Gastroesophageal sphincter (tissue), 3 donors: ENCODE results near the gene LAMB4.

Experiments
- CTCF ChIP-seq, 4 experiments: fragments of 200-600 bp in 2 of 4; fragments of 450-650 bp in 2 of 4; sonication (generic) in 1 of 4; IDR thresholded peaks; one replicate each; pipeline ENCODE4 v1.5.1; 2017 to 2019; ENCODE audit warnings: antibody characterized with exemption in 4 of 4, mild to moderate bottlenecking in 2 of 4, moderate library complexity in 2 of 4
- POLR2AphosphoS5 ChIP-seq: sonication (generic); formaldehyde crosslinking; IDR thresholded peaks from one replicate; pipeline ENCODE4 v1.6.1; 2017; ENCODE audit warnings: antibody characterized with exemption

GRCh38 chr7:108069646-108070045, 60.5 kb downstream of the LAMB4 start:
- TF ChIP-seq POLR2AphosphoS5 (no peak), CTCF (IDR thresholded peaks at IDR 0.05) (no peak)
